HCT116 (cell line): ENCODE measurements around the gene MACIR. TPM values are rescaled to one million over a fixed set of nuclear protein-coding genes. Genes with fewer than 3 reads are reported as not detected.

Experiments
- ATAC-seq: fragments of 200-7000 bp; cut with Tn5 transposase; 2 replicates; pipeline ENCODE4 v1.9.1; 2020; ENCODE audit warnings: mild to moderate bottlenecking, moderate library complexity
- BruUV-seq: library from RNA; stranded (reverse); fragments of 400-500 nt; replicated peaks from 2 replicates; lab custom pipeline; 2021; lab: Mats Ljungman, UMichigan
- CTCF ChIA-PET: fragments of 300-600 bp; sonication (Branson Sonifier 250); formaldehyde crosslinking; loops from one replicate; lab custom pipeline; 2021; ENCODE audit warnings: antibody characterized with exemption; lab: Charles Lee
- POLR2A ChIA-PET: fragments of 300-600, 350-600 bp; sonication (Branson Sonifier 250); formaldehyde crosslinking; loops from one replicate; lab custom pipeline; 2021; ENCODE audit warnings: antibody characterized with exemption; lab: Charles Lee
- RAD21 ChIA-PET, 2 experiments: fragments of 300-600 bp; sonication (Branson Sonifier 250); formaldehyde crosslinking; loops; one replicate each; lab custom pipeline; 2023; ENCODE audit warnings: low total read pairs in 2 of 2; ENCODE audit not compliant: uncharacterized antibody in 2 of 2, unreplicated experiment in 2 of 2, low non-redundant PET in 1 of 2; lab: Charles Lee
- DNase-seq: peaks from one replicate; pipeline ENCODE4 v3.0.0-alpha.2; 2010; ENCODE audit warnings: low read depth, low spot score
- H2AFZ ChIP-seq: fragments of 200-600 bp; shearing (Covaris generic), sonication (generic); 2 replicates; pipeline ENCODE4 v1.6.1; 2017; ENCODE audit warnings: low read depth, mixed run types, mixed read lengths, antibody characterized with exemption, low read length; ENCODE audit not compliant: poor library complexity, severe bottlenecking
- H3K27ac ChIP-seq: 2 replicates; pipeline ENCODE4 v1.5.1; 2012; ENCODE audit warnings: low read depth, low read length
- H3K27me3 ChIP-seq: fragments of 200-600 bp; sonication (generic); 2 replicates; pipeline ENCODE4 v1.6.1; 2016; ENCODE audit warnings: mixed run types, low read length, mixed read lengths; ENCODE audit not compliant: insufficient read depth
- H3K36me3 ChIP-seq, 2 experiments: fragments of 200-500 bp in 1 of 2; fragments of 200-600 bp in 1 of 2; sonication (Bioruptor generic) in 1 of 2; sonication (generic) in 1 of 2; 2 replicates each; pipeline versions ENCODE4 v1.5.1 to v1.6.1; 2014 to 2016; ENCODE audit warnings: low read length in 2 of 2, inconsistent platforms in 1 of 2, mixed read lengths in 1 of 2, mixed run types in 1 of 2; ENCODE audit not compliant: insufficient read depth in 2 of 2, control insufficient read depth in 1 of 2
- H3K4me1 ChIP-seq, 2 experiments: fragments of 200-600 bp in 1 of 2; sonication (generic) in 1 of 2; 2 replicates each; pipeline versions ENCODE4 v1.5.1 to v1.6.1; 2012 to 2017; ENCODE audit warnings: low read length in 2 of 2, inconsistent platforms in 1 of 2, mild to moderate bottlenecking in 1 of 2, mixed read lengths in 1 of 2, mixed run types in 1 of 2, moderate library complexity in 1 of 2; ENCODE audit not compliant: insufficient read depth in 2 of 2, control insufficient read depth in 1 of 2
- H3K4me2 ChIP-seq: fragments of 200-600 bp; sonication (generic); 2 replicates; pipeline ENCODE4 v1.6.1; 2017; ENCODE audit warnings: mixed run types, low read length, mixed read lengths
- H3K4me3 ChIP-seq, 2 experiments: fragments of 200-600 bp in 1 of 2; sonication (generic) in 1 of 2; replicated peaks in 1 of 2; 2 replicates each; pipeline ENCODE4 v1.5.1; 2011 to 2016; ENCODE audit warnings: low read length in 2 of 2, control low read depth in 1 of 2, low read depth in 1 of 2, mild to moderate bottlenecking in 1 of 2, mixed read lengths in 1 of 2, mixed run types in 1 of 2
- H3K79me2 ChIP-seq: fragments of 200-600 bp; sonication (generic); 2 replicates; pipeline ENCODE4 v1.6.1; 2017; ENCODE audit warnings: mild to moderate bottlenecking, mixed run types, low read length, moderate library complexity, mixed read lengths; ENCODE audit not compliant: insufficient read depth
- H3K9ac ChIP-seq: fragments of 200-600 bp; sonication (generic); 2 replicates; pipeline ENCODE4 v1.6.1; 2016; ENCODE audit warnings: low read length, mixed read lengths
- H3K9me2 ChIP-seq: fragments of 200-600 bp; sonication (generic), shearing (Covaris generic); 2 replicates; pipeline ENCODE4 v1.6.1; 2017; ENCODE audit warnings: mixed run types, mild to moderate bottlenecking, moderate library complexity; ENCODE audit not compliant: insufficient read depth
- H3K9me3 ChIP-seq, 2 experiments: fragments of 200-500 bp in 1 of 2; fragments of 200-600 bp in 1 of 2; sonication (Bioruptor generic) in 1 of 2; sonication (generic) in 1 of 2; 2 replicates each; pipeline ENCODE4 v1.6.1; 2014 to 2017; ENCODE audit warnings: low read length in 2 of 2, mixed read lengths in 2 of 2, inconsistent platforms in 1 of 2, low read depth in 1 of 2, mild to moderate bottlenecking in 1 of 2, mixed run types in 1 of 2, moderate library complexity in 1 of 2; ENCODE audit not compliant: control insufficient read depth in 1 of 2, insufficient read depth in 1 of 2
- H4K20me1 ChIP-seq: fragments of 200-600 bp; sonication (generic), shearing (Covaris generic); 2 replicates; pipeline ENCODE4 v1.6.1; 2017; ENCODE audit warnings: mixed run types, mild to moderate bottlenecking, moderate library complexity; ENCODE audit not compliant: insufficient read depth
- ATF3 ChIP-seq: IDR thresholded peaks from 2 replicates; pipeline ENCODE4 v1.6.1; 2012
- CEBPB ChIP-seq: IDR thresholded peaks from 2 replicates; pipeline ENCODE4 v1.6.1; 2012; ENCODE audit warnings: low read depth
- CTCF ChIP-seq, 3 experiments: fragments of 200-600 bp in 1 of 3; sonication (generic) in 1 of 3; IDR thresholded peaks in 2 of 3; conservative IDR thresholded peaks in 1 of 3; 2 replicates each; pipeline ENCODE4 v1.5.1; 2012 to 2017; ENCODE audit warnings: low read depth in 2 of 3, low read length in 2 of 3, antibody characterized with exemption in 1 of 3, borderline replicate concordance in 1 of 3, control low read depth in 1 of 3, mild to moderate bottlenecking in 1 of 3, mixed read lengths in 1 of 3, mixed run types in 1 of 3, moderate library complexity in 1 of 3; ENCODE audit not compliant: insufficient read depth in 1 of 3
- EZH2 ChIP-seq: fragments of 200-600 bp; sonication (generic); IDR thresholded peaks from 2 replicates; pipeline ENCODE4 v1.6.1; 2017; ENCODE audit warnings: antibody characterized with exemption, mixed run types
- POLR2AphosphoS5 ChIP-seq: IDR thresholded peaks from 2 replicates; pipeline ENCODE4 v1.6.1; 2011; ENCODE audit warnings: mild to moderate bottlenecking, low read depth, low read length, moderate library complexity
- SP1 ChIP-seq: IDR thresholded peaks from 2 replicates; pipeline ENCODE4 v1.6.1; 2012; ENCODE audit warnings: low read depth
- TCF7L2 ChIP-seq: IDR thresholded peaks from 2 replicates; pipeline ENCODE4 v1.7.0; 2011; ENCODE audit warnings: borderline replicate concordance, inconsistent platforms; ENCODE audit not compliant: insufficient read depth, insufficient read length; ENCODE audit errors: extremely low read depth
- YY1 ChIP-seq: IDR thresholded peaks from 2 replicates; pipeline ENCODE4 v1.6.1; 2011; ENCODE audit warnings: low read length, low read depth, moderate library complexity, mild to moderate bottlenecking; ENCODE audit not compliant: insufficient replicate concordance; ENCODE audit errors: extremely low read depth
- ZBTB33 ChIP-seq: IDR thresholded peaks from 2 replicates; pipeline ENCODE4 v1.6.1; 2011; ENCODE audit warnings: mild to moderate bottlenecking, low read length, moderate library complexity; ENCODE audit not compliant: insufficient replicate concordance; ENCODE audit errors: extremely low read depth
- intact Hi-C: fragments of 100-400 bp; cut with micrococcal nuclease; formaldehyde crosslinking; loops from 2 replicates; pipeline ENCODE4 v1.10.0; 2022
- total RNA-seq: library from RNA; stranded (reverse); gene quantifications from one replicate; pipeline ENCODE4 v1.2.1, GENCODE V29; 2021; ENCODE audit not compliant: unreplicated experiment
- TF ChIP-seq, protein P1 (sequence below): IDR thresholded peaks from 2 replicates; pipeline ENCODE4 v1.6.1; 2012; ENCODE audit warnings: low read depth

MACIR gene
- total RNA-seq, 1 experiment from 2014 or later: 10.4 TPM

- no peak for TF ChIP-seq CTCF (IDR thresholded peaks at IDR 0.05 in 2 of 3, conservative IDR thresholded peaks at IDR 0.05 in 1 of 3; ENCODE audit: borderline replicate concordance in 1 of 3, insufficient read depth in 1 of 3, low read depth in 2 of 3, low read length in 2 of 3)
Measured at GRCh38 chr5:103211576-103212561, 46.7 kb upstream of the MACIR start (continued).

GRCh38 chr5:103216137-103216536, 42.4 kb upstream of the MACIR start:
- no peaks in the 10 kb centered on the region for H3K36me3 ChIP-seq
- CTCF ChIA-PET: interaction anchor here (1.3 to 2.1 kb wide), 2 partner anchors 9 to 17 kb away, joined by 3 to 7 read pairs; no protein-coding TSS in a partner anchor
- no peaks in the 10 kb centered on the region for H3K79me2 ChIP-seq
- H3K27me3 ChIP-seq: no peaks in the 10 kb centered on the region
- intact Hi-C loops: no loop called here
- peaks cover 0 to 3% of the 10 kb centered on the region in 2 experiments; a peak in 1 of 4 replicates for H3K4me1 ChIP-seq
- no TSS peak for BruUV-seq
- H3K9me2 ChIP-seq: no peaks in the 10 kb centered on the region
- H4K20me1 ChIP-seq: no peaks in the 10 kb centered on the region
- H2AFZ ChIP-seq: no peak overlapping the region
- no peak overlapping the region for H3K9ac ChIP-seq
- no peak overlapping the region for H3K4me3 ChIP-seq
- POLR2A ChIA-PET: no interaction called here
- H3K9me3 ChIP-seq: no peaks in the 10 kb centered on the region
- DNase-seq (no peak), ATAC-seq (no peak)
- RAD21 ChIA-PET: interaction anchor here (0.5 to 1.8 kb wide), 2 partner anchors 8 to 259 kb away, joined by 4 read pairs; no protein-coding TSS in a partner anchor
- no peak overlapping the region for H3K27ac ChIP-seq
- H3K4me2 ChIP-seq: no peak overlapping the region
- TF ChIP-seq EZH2 (no peak), ZBTB33 (no peak), POLR2AphosphoS5 (no peak), SP1 (no peak), ATF3 (no peak), TCF7L2 (no peak), CEBPB (no peak), YY1 (no peak)
- TF ChIP-seq, protein P1, sequence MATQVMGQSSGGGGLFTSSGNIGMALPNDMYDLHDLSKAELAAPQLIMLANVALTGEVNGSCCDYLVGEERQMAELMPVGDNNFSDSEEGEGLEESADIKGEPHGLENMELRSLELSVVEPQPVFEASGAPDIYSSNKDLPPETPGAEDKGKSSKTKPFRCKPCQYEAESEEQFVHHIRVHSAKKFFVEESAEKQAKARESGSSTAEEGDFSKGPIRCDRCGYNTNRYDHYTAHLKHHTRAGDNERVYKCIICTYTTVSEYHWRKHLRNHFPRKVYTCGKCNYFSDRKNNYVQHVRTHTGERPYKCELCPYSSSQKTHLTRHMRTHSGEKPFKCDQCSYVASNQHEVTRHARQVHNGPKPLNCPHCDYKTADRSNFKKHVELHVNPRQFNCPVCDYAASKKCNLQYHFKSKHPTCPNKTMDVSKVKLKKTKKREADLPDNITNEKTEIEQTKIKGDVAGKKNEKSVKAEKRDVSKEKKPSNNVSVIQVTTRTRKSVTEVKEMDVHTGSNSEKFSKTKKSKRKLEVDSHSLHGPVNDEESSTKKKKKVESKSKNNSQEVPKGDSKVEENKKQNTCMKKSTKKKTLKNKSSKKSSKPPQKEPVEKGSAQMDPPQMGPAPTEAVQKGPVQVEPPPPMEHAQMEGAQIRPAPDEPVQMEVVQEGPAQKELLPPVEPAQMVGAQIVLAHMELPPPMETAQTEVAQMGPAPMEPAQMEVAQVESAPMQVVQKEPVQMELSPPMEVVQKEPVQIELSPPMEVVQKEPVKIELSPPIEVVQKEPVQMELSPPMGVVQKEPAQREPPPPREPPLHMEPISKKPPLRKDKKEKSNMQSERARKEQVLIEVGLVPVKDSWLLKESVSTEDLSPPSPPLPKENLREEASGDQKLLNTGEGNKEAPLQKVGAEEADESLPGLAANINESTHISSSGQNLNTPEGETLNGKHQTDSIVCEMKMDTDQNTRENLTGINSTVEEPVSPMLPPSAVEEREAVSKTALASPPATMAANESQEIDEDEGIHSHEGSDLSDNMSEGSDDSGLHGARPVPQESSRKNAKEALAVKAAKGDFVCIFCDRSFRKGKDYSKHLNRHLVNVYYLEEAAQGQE: no peak
